GM12891 (cell line): ENCODE measurements around the gene GOPC.

Experiments
- POLR2A ChIP-seq: IDR thresholded peaks from 2 replicates; pipeline ENCODE4 v1.6.1; 2011; ENCODE audit warnings: low read depth, low read length, control low read depth
- POLR2AphosphoS5 ChIP-seq: IDR thresholded peaks from 2 replicates; pipeline ENCODE4 v1.6.1; 2011; ENCODE audit warnings: low read depth, low read length, control low read depth
- POU2F2 ChIP-seq: IDR thresholded peaks from 2 replicates; pipeline ENCODE4 v1.6.1; 2011; ENCODE audit warnings: low read depth, mild to moderate bottlenecking, control low read depth, low read length, moderate library complexity
- SPI1 ChIP-seq: IDR thresholded peaks from 2 replicates; pipeline ENCODE4 v1.6.1; 2011; ENCODE audit warnings: low read depth, low read length, control low read depth
- TAF1 ChIP-seq: IDR thresholded peaks from 2 replicates; pipeline ENCODE4 v1.6.1; 2011; ENCODE audit warnings: low read depth, low read length, control low read depth

- TF ChIP-seq POLR2AphosphoS5 (no peak), POLR2A (no peak), SPI1 (no peak), TAF1 (no peak), POU2F2 (no peak)
Measured at GRCh38 chr6:117530467-117531242, 71.7 kb downstream of the GOPC start.
